ENCODE results near the gene CEACAM16. TPM values are rescaled to one million over a fixed set of nuclear protein-coding genes. Genes with fewer than 3 reads are reported as not detected.
"Not testable (repeated sequence)": the region's sequence is repeated elsewhere in the genome, so short reads cannot be mapped to it uniquely, and the experiment has no call there.

CEACAM16 gene
- total RNA-seq, 1 donor from 2014 or later: not detected

DNA sequence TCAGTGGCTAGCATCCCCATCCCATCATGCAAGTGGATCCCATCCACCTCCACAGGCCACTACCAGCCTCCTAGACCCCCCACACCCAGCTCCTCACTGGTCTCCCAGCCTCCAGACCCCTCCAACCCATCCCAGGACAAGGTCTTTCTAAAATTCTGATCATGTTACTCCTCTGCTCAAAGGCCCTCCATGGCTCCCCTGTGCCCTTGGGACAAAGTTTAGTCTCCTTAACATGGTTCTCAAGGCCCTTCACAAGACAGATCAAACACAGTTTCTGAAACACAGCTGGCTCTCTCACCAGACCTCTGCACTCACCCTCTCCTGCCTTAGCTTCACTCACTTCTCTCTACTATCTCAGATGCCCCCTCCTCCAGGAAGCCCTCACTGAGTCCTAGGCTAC, 18.4 kb upstream of the CEACAM16 start:
- Histone ChIP-seq H3K4me3 (no peak overlapping the region), H3K4me1 (peaks cover 10% of the 10 kb centered on the region), H3K27me3 (no peaks in the 10 kb centered on the region), H3K27ac (no peak overlapping the region), H3K36me3 (no peaks in the 10 kb centered on the region), H3K9me3 (no peaks in the 10 kb centered on the region)
- TF ChIP-seq, protein P1, sequence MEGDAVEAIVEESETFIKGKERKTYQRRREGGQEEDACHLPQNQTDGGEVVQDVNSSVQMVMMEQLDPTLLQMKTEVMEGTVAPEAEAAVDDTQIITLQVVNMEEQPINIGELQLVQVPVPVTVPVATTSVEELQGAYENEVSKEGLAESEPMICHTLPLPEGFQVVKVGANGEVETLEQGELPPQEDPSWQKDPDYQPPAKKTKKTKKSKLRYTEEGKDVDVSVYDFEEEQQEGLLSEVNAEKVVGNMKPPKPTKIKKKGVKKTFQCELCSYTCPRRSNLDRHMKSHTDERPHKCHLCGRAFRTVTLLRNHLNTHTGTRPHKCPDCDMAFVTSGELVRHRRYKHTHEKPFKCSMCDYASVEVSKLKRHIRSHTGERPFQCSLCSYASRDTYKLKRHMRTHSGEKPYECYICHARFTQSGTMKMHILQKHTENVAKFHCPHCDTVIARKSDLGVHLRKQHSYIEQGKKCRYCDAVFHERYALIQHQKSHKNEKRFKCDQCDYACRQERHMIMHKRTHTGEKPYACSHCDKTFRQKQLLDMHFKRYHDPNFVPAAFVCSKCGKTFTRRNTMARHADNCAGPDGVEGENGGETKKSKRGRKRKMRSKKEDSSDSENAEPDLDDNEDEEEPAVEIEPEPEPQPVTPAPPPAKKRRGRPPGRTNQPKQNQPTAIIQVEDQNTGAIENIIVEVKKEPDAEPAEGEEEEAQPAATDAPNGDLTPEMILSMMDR (IDR thresholded peaks at IDR 0.05): no peak
- no peak for DNase-seq
- intact Hi-C loops (cut with DNase I): no loop called here
- ATAC-seq: no peak

DNA sequence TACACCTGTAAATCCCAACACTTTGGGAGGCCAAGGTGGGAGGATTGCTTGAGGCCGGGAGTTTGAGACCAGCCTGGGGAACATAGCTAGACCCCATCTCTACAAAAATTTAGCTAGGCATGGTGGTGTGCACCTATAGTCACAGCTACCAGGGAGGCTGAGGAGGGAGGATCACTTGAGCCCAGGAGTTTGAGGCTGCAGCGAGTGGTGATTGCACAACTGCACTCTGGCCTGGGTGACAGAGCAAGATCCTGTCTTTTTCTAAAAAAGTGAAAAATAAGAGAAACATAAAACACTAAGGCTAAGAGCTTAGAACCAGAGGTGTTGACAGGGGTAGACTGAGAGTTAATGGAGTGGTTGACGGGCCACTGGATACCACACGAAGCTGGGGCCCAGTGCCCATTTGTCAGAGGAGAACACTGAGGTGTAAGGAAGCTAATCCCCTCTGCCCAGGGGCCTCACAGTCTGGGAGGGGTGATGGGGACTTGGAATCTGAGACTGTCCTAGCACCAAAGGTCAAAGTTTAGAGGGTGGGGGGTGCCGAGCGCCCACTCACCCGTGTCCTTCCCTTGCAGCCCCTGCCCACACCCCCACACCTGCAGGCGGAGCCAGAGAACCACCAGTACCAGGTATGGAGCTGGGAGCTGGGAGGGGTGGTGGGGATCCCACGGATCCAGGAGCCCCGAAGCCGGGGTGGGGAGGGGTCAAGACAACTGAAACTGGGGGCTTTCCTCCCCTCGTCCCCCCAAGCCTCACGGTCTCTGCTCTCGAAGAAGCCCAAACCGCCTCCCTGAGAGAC, 16.8 kb upstream of the CEACAM16 start:
- H3K4me3 ChIP-seq: no peak overlapping the region
- intact Hi-C loops (cut with DNase I): no loop called here
- ATAC-seq (no peak), DNase-seq (no peak)
- H3K27me3 ChIP-seq: no peaks in the 10 kb centered on the region
- H3K27ac ChIP-seq: no peak overlapping the region
- peaks cover 26% of the 10 kb centered on the region for H3K4me1 ChIP-seq
- TF ChIP-seq, protein P1 (IDR thresholded peaks at IDR 0.05): no peak
- no peaks in the 10 kb centered on the region for H3K9me3 ChIP-seq
- H3K36me3 ChIP-seq: no peaks in the 10 kb centered on the region

DNA sequence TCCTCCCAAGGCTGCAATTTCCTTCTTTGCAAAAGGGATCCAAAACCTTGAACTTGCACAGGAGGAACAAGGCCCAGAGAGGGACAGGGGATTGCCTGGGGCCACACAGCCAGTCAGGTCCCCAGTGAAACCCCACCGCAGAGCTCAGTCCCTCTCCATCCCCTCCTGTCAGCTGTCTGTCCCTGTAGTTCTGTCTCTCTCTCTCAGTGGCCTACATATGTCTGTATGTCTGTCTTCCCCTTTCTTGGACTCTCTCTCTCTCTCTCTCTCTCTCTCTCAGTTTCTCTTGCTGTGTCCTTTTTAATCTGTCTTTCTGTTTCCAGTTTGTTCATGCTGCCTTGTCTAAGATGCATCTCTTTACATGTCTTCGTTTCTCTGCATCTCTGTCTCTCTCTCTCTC, 16.1 kb upstream of the CEACAM16 start:
- Histone ChIP-seq H3K4me1 (peaks cover 26% of the 10 kb centered on the region), H3K36me3 (no peaks in the 10 kb centered on the region), H3K4me3 (no peak overlapping the region), H3K9me3 (no peaks in the 10 kb centered on the region), H3K27me3 (no peaks in the 10 kb centered on the region), H3K27ac (no peak overlapping the region)
- intact Hi-C loops (cut with DNase I): no loop called here
- TF ChIP-seq, protein P1 (IDR thresholded peaks at IDR 0.05): no peak
- ATAC-seq (no peak), DNase-seq (no peak)

DNA sequence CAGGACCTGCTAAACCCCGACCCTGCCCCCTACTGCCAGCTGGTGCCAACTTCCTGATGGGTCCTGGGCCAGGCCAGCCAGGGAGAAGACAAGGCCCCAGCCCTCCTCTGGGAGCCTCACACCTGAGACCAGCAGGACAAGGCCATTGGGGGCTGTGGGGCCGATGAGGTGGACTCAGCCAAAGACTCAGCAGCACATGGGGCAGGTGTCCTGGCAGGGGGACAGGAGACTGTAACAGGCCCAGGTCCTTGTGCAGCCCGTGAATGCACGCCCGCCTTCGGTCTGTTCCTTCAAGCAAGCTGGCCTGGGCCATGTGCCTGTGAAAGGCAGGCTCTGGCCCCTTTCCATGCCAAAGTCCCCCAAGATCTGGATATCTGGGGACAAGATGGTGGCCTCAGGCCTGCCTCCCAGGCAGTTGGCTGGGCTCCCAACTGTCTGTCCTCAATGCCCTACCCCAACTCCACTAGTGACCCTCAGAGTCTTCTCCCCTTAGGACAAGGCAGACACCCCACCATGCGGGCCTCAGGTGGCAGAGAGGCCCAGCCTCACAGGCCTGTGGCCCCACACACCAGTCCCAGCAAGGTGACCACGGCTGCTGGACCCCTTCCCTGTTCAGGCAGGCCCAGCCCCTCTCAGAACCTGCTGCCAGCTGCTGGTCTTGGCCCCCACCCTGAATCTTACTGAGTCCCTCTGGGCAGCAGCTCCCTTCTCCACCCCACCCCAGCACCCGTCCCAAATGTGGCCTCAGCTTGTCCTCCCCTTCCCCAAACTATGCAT, 15.3 kb upstream of the CEACAM16 start:
- Histone ChIP-seq H3K9me3 (no peaks in the 10 kb centered on the region), H3K27me3 (no peaks in the 10 kb centered on the region), H3K36me3 (no peaks in the 10 kb centered on the region), H3K4me1 (peaks cover 26% of the 10 kb centered on the region), H3K27ac (peak overlapping the region; percentile 63), H3K4me3 (no peak overlapping the region)
- intact Hi-C loops (cut with DNase I): no loop called here
- DNase-seq (no peak), ATAC-seq (no peak)
- TF ChIP-seq, protein P1 (IDR thresholded peaks at IDR 0.05): no peak

DNA sequence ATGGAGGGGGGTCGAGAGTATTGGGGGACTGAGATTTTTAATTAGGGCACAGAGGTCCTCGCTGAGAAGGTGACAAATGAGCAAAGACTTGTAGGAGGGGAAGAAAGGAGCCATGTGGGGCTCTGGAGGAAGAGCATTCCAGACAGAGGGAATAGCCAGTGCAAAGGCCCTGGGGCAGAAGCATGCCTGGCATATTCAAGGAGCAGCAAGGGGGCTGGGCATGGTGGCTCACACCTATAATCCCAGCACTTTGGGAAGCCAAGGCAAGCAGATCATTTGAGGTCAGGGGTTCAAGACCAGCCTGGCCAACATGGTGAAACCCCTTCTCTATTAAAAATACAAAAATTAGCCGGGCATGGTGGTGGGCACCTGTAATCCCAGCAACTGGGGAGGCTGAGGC, 14.6 kb upstream of the CEACAM16 start:
- H3K27ac ChIP-seq: peak overlapping the region; percentile 63
- peaks cover 31% of the 10 kb centered on the region for H3K4me1 ChIP-seq
- intact Hi-C loops (cut with DNase I); ATAC-seq; H3K4me3 ChIP-seq; DNase-seq; H3K36me3 ChIP-seq; H3K27me3 ChIP-seq; H3K9me3 ChIP-seq: not testable (repeated sequence)
